GM15510 (cell line): ENCODE measurements around the gene ZNF98.

Experiments used
- POLR2A ChIP-seq: IDR thresholded peaks from 3 replicates; pipeline ENCODE4 v1.6.1; 2011; ENCODE audit warnings: borderline replicate concordance; ENCODE audit not compliant: insufficient read length; ENCODE audit errors: extremely low read depth

The ZNF98 gene

DNA sequence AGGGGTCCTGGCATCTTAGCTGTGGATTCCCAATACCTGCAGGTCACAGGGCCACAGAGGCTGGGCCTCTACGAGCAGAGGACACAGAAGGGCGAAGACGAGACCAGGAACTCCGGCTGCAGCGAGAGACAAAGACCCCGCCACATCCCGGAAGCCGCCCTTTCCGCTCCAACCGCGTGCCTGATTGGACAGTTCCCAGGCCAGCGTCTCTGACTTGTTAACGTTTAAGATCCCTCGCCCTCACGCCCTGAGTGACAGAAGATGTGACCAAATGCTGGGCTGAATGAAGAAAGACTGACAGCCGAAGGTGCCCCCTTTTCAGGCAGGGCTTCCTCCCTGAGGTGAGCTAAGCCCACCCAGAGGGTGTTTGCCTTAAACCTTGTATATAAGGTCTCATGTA is at the start of gene ZNF98:
Gene ZNF98 (minus strand): TSS at position 136 of the 400 bp plus-strand sequence. CDS start 122 bp downstream, at position 14.
- TF ChIP-seq POLR2A: no peak

- TF ChIP-seq POLR2A: no peak
Measured at GRCh38 chr19:22446605-22447004, 24.5 kb upstream of the ZNF98 start.

- TF ChIP-seq POLR2A: no peak
Measured at GRCh38 chr19:22438011-22438410, 15.9 kb upstream of the ZNF98 start.

GRCh38 chr19:22427960-22428913 is 6.1 kb upstream of the ZNF98 start:
- no peak for TF ChIP-seq POLR2A

GRCh38 chr19:22427547-22427946 is 5.4 kb upstream of the ZNF98 start:
- TF ChIP-seq POLR2A: no peak

GRCh38 chr19:22426901-22427300 is 4.8 kb upstream of the ZNF98 start:
- TF ChIP-seq POLR2A: no peak

- TF ChIP-seq POLR2A: no peak
Measured at GRCh38 chr19:22421797-22422196, 349 bp downstream of the ZNF98 start.

GRCh38 chr19:22354665-22355064 is 67.5 kb downstream of the ZNF98 start:
- no peak for TF ChIP-seq POLR2A
